ENCODE data around the gene HEBP2. TPM values are rescaled to one million over a fixed set of nuclear protein-coding genes. Genes with fewer than 3 reads are reported as not detected.

The HEBP2 gene
- total RNA-seq, 4 donors from 2014 or later, result 71.1 to 105 (median 77.8) TPM

DNA sequence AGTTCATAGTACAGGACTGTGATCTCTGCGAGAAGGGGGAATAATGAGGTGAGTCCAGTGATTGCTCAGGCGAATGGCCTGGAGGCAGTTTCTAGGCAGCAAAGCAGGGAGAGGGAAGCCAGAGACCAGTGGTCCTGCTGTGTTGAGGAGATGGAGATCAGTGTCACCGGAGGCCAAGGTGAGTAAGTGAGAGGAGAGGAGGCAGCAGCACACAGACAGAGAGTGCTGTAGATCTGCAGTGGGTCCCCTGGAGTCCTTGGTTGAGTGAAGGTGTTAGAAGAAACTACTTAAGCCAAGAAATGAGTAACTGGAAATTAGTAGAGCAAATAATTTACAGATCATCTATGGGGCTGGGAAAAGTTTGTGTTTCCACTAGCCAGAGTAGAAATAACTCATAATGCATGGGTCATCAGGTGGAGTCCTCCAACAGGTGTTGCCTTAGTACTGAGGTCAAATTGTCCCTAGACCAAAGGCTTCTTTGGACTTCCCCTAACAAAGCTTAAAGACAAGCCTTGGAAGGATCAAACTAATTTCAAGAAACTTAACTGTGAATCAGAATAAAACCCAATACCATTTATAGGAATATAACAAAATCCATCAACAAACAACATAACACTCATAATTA lies 13.6 kb downstream of the HEBP2 start:
- H3K36me3 ChIP-seq, result peaks cover 0 to 68% of the 10 kb centered on the region in 2 donors
- no peaks in the 10 kb centered on the region for H3K27me3 ChIP-seq
- no peak overlapping the region for H3K27ac ChIP-seq
- H3K4me1 ChIP-seq, result peaks cover 0 to under 1% (median 0%) of the 10 kb centered on the region in 3 donors
- H3K9me3 ChIP-seq, result no peaks in the 10 kb centered on the region
- no peak for ATAC-seq
- 72 to 89% methylated on average over 3 of the region's 3 CpGs for WGBS, 2 donors (ENCODE audit: low coverage in 1 of 2)
- no peak overlapping the region for H3K4me3 ChIP-seq
- TF ChIP-seq POLR2AphosphoS5 (IDR thresholded peaks at IDR 0.05) (no peak), EP300 (IDR thresholded peaks at IDR 0.05) (no peak), POLR2A (IDR thresholded peaks at IDR 0.05) (no peak)
- TF ChIP-seq, protein P1, sequence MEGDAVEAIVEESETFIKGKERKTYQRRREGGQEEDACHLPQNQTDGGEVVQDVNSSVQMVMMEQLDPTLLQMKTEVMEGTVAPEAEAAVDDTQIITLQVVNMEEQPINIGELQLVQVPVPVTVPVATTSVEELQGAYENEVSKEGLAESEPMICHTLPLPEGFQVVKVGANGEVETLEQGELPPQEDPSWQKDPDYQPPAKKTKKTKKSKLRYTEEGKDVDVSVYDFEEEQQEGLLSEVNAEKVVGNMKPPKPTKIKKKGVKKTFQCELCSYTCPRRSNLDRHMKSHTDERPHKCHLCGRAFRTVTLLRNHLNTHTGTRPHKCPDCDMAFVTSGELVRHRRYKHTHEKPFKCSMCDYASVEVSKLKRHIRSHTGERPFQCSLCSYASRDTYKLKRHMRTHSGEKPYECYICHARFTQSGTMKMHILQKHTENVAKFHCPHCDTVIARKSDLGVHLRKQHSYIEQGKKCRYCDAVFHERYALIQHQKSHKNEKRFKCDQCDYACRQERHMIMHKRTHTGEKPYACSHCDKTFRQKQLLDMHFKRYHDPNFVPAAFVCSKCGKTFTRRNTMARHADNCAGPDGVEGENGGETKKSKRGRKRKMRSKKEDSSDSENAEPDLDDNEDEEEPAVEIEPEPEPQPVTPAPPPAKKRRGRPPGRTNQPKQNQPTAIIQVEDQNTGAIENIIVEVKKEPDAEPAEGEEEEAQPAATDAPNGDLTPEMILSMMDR (IDR thresholded peaks at IDR 0.05), result no peak

DNA sequence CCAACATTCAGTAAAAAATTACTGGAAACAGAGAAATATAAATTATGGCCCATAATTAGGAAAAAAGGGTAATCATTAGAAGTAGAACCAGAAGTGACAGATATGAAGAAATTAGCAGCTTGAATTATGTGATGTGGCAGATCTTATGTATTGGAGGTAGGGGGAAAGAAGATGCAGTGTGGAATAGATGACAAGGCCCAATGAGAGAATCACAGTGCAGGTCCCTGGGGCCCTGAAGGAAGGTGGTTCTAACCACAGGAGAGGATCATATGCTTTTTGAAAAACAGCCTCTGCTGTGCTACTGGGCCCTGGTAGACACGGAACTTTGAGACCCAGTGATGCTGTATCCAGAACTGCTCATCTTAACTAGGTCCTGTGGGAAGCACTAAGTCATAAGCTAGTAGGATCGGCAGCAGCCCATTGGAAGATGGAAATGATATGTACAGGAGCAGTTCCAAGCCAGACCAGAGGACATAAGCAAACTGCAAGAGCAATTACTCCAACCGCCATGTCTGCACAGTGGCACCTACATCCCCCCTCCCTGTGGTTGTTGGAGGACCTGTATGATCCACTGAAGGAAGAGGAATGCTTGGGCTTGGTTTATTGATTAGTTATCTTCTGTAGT lies 14.2 kb downstream of the HEBP2 start:
- Histone ChIP-seq H3K4me3 (no peak overlapping the region), H3K27me3 (no peaks in the 10 kb centered on the region), H3K4me1 (peaks cover 0 to 6% (median 2%) of the 10 kb centered on the region in 3 donors), H3K9me3 (no peaks in the 10 kb centered on the region), H3K36me3 (peaks cover 0 to 62% of the 10 kb centered on the region in 2 donors), H3K27ac (no peak overlapping the region)
- no peak for ATAC-seq
- 91 to 100% methylated on average over 1 to 3 of the region's 3 CpGs for WGBS, 2 donors (ENCODE audit: low coverage in 1 of 2)
- TF ChIP-seq EP300 (IDR thresholded peaks at IDR 0.05), result no peak
- TF ChIP-seq POLR2AphosphoS5 (IDR thresholded peaks at IDR 0.05), result no peak
- TF ChIP-seq, protein P1 (IDR thresholded peaks at IDR 0.05), result no peak
- TF ChIP-seq POLR2A (IDR thresholded peaks at IDR 0.05), result no peak

GRCh38 chr6:138419766-138420165 lies 15.7 kb downstream of the HEBP2 start:
- H3K27ac ChIP-seq, result no peak overlapping the region
- H3K4me1 ChIP-seq, result peaks cover 0 to 9% (median 3%) of the 10 kb centered on the region in 3 donors
- no peak overlapping the region for H3K4me3 ChIP-seq
- no peaks in the 10 kb centered on the region for H3K27me3 ChIP-seq
- TF ChIP-seq POLR2A (IDR thresholded peaks at IDR 0.05) (no peak), EP300 (IDR thresholded peaks at IDR 0.05) (no peak), POLR2AphosphoS5 (IDR thresholded peaks at IDR 0.05) (no peak)
- TF ChIP-seq, protein P1 (IDR thresholded peaks at IDR 0.05), result no peak
- no peaks in the 10 kb centered on the region for H3K9me3 ChIP-seq
- ATAC-seq, result no peak
- WGBS, 2 donors (ENCODE audit: low coverage in 1 of 2), result 94 to 100% methylated on average over 1 to 3 of the region's 3 CpGs
- peaks cover 0 to 55% of the 10 kb centered on the region in 2 donors for H3K36me3 ChIP-seq

DNA sequence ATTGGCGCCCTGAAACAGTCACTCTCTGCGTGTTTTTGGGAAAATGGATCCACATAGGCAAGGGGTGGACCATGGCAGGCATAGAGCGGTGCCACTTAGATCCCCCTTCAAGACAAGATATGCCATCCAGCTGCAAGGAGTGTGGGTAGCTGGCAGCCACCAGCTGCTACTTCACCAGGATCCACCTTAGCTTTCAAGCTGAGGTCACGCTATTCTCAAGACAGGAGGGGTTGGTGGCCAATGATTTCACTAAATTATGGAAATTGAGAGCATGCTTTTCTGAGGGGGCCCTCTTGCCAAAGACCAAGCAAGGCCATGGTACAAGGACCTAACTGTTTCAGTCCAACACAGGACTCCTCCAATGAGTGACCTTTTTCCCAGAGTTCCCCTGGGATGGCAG lies 16.3 kb downstream of the HEBP2 start:
- 90 to 95% methylated on average over 2 to 3 of the region's 4 CpGs for WGBS, 2 donors (ENCODE audit: low coverage in 1 of 2)
- peaks cover 0 to 49% of the 10 kb centered on the region in 2 donors for H3K36me3 ChIP-seq
- H3K27me3 ChIP-seq, result no peaks in the 10 kb centered on the region
- H3K9me3 ChIP-seq, result no peaks in the 10 kb centered on the region
- H3K4me3 ChIP-seq, result no peak overlapping the region
- H3K27ac ChIP-seq, result no peak overlapping the region
- ATAC-seq, result no peak
- TF ChIP-seq POLR2AphosphoS5 (IDR thresholded peaks at IDR 0.05) (no peak), EP300 (IDR thresholded peaks at IDR 0.05) (no peak), POLR2A (IDR thresholded peaks at IDR 0.05) (no peak)
- TF ChIP-seq, protein P1 (IDR thresholded peaks at IDR 0.05), result no peak
- H3K4me1 ChIP-seq, result peaks cover 0 to 9% (median 3%) of the 10 kb centered on the region in 3 donors

DNA sequence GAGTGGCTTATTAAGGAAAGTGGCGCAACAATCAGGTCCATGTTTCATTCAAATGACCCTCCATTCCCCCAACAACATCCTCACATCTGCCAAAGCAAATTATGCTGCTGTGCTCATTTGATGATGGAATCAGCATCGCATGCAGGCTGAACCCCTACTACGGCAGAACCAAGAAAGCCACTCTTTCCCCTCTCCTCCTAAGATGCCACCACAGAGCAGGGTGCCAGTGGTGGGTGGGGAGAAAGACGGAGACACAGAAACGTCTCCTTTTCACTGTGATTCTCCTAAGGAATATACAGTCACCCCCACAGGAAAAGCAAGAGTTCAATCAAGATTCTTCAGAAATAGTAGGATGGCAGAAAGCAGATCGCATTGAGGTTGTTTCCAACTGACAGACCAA lies 17.1 kb downstream of the HEBP2 start:
- H3K4me1 ChIP-seq, result peaks cover 0 to 9% (median 3%) of the 10 kb centered on the region in 3 donors
- TF ChIP-seq POLR2A (IDR thresholded peaks at IDR 0.05), result no peak
- no peak for TF ChIP-seq POLR2AphosphoS5 (IDR thresholded peaks at IDR 0.05)
- no peak for TF ChIP-seq EP300 (IDR thresholded peaks at IDR 0.05)
- TF ChIP-seq, protein P1 (IDR thresholded peaks at IDR 0.05), result no peak
- H3K4me3 ChIP-seq, result no peak overlapping the region
- no peak overlapping the region for H3K27ac ChIP-seq
- WGBS, 2 donors (ENCODE audit: low coverage in 1 of 2), result 80 to 91% methylated on average over 3 to 4 of the region's 6 CpGs
- peaks cover 0 to 41% of the 10 kb centered on the region in 2 donors for H3K36me3 ChIP-seq
- ATAC-seq, result no peak
- no peaks in the 10 kb centered on the region for H3K9me3 ChIP-seq
- H3K27me3 ChIP-seq, result no peaks in the 10 kb centered on the region

Measured in gastroesophageal sphincter (tissue), 4 donors.